Measurements from ENCODE around the gene ETV2.

ETV2 gene

DNA sequence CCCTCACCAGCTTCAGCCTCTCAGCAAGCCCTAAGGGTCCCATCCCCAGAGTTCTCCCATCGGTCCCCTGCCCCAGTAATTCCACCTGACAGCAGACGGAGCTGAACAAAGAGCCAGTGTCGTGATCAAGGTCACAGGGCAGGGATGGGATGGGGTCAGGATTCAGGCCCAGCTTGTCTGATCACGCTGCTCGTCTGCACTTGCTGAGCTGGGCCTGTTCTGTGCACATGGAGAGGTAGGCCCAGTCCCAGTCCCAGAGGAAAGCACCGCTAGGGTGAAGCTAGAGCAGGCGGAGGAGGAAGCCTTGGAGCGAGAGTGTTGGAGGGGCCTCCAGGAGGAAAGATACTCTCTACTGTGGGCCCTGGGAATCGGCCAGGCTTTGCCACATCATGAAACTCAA is 19.8 kb upstream of the ETV2 start:
- TF ChIP-seq SP1 (IDR thresholded peaks at IDR 0.05) (no peak), CTBP1 (IDR thresholded peaks at IDR 0.05; ENCODE audit: borderline replicate concordance) (no peak), FOXM1 (IDR thresholded peaks at IDR 0.05; ENCODE audit: borderline replicate concordance) (no peak), LEF1 (IDR thresholded peaks at IDR 0.05; ENCODE audit: borderline replicate concordance) (no peak), TARDBP (IDR thresholded peaks at IDR 0.05) (no peak)
- no peak for DNase-seq (ENCODE audit: extremely low spot score)
- POLR2A ChIA-PET: interaction anchor here (1.3 to 1.7 kb wide), 2 partner anchors 8 to 22 kb away, joined by 3 to 4 read pairs; no protein-coding TSS in a partner anchor
- CTCF ChIA-PET: no interaction called here

- ChIA-PET CTCF (no interaction called here), POLR2A (interaction anchor here (1.0 to 2.1 kb wide), 4 partner anchors 9 to 75 kb away, joined by 3 to 8 read pairs (median 4); partner anchors contain the start of gene HAUS5)
- DNase-seq (ENCODE audit: extremely low spot score): no peak
- no peak for TF ChIP-seq HDGF (IDR thresholded peaks at IDR 0.05; ENCODE audit: borderline replicate concordance)
- TF ChIP-seq LEF1 (IDR thresholded peaks at IDR 0.05; ENCODE audit: borderline replicate concordance): no peak
Measured at GRCh38 chr19:35622750-35623149, 18.8 kb upstream of the ETV2 start.

DNA sequence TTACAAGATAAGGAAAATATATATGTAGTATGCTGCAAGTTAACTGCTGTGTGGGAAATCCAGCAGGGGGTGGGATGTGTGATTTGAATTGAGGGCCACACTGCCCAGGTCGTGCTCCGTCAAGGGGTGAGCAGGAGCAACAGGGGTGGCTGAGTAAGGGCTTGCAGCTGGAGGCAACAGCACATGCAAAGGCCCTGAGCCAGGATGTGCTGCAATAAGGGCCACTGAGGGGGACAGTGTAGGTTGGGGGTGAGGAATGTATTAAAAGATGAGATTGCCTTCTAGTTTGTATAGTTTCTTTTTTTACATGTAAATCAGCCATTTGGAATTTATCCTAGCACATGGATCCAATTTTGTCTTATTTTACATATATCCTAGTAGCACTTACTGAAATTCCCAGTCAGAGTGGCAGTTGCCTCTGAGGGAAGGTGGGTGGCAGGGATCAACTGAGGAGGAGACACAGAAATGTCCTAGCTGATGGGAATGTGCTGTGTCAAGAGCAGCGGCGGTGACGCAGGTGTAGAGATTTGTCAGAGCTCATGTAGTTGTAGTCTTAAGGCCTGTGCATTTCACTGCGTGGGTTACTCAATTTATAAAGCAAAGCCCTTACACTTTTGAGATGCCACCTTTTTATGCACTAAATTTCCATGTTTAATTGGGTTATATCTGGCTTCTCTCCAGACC is 18.1 kb upstream of the ETV2 start:
- no peak for TF ChIP-seq PKNOX1 (IDR thresholded peaks at IDR 0.05)
- TF ChIP-seq BHLHE40 (IDR thresholded peaks at IDR 0.05; ENCODE audit: borderline replicate concordance): no peak
- TF ChIP-seq TARDBP (IDR thresholded peaks at IDR 0.05): no peak
- no peak for TF ChIP-seq LEF1 (IDR thresholded peaks at IDR 0.05; ENCODE audit: borderline replicate concordance)
- TF ChIP-seq FOXK2 (IDR thresholded peaks at IDR 0.05): no peak
- TF ChIP-seq NFRKB (IDR thresholded peaks at IDR 0.05): no peak
- TF ChIP-seq SUZ12 (IDR thresholded peaks at IDR 0.05): no peak
- TF ChIP-seq SP1 (IDR thresholded peaks at IDR 0.05): no peak
- no peak for TF ChIP-seq FOXM1 (IDR thresholded peaks at IDR 0.05; ENCODE audit: borderline replicate concordance)
- no peak for TF ChIP-seq ZNF384 (IDR thresholded peaks at IDR 0.05)
- no peak for TF ChIP-seq CTBP1 (IDR thresholded peaks at IDR 0.05; ENCODE audit: borderline replicate concordance)
- ChIA-PET CTCF (no interaction called here), POLR2A (interaction anchor here (1.0 to 2.1 kb wide), 4 partner anchors 11 to 75 kb away, joined by 3 to 8 read pairs (median 5); partner anchors contain the start of genes COX6B1 and HAUS5)
- DNase-seq (ENCODE audit: extremely low spot score): no peak

GRCh38 chr19:35628264-35628564 is 13.3 kb upstream of the ETV2 start:
- ChIA-PET POLR2A (interaction anchor here (0.6 to 1.0 kb wide), 4 partner anchors 10 to 118 kb away, joined by 3 to 5 read pairs (median 3); partner anchors contain the start of gene COX6B1), CTCF (interaction anchor here (0.7 kb wide), 1 partner anchor 64 kb away, joined by 9 read pairs; no protein-coding TSS in a partner anchor)
- TF ChIP-seq HDGF (IDR thresholded peaks at IDR 0.05; ENCODE audit: borderline replicate concordance) (no peak), ZNF384 (IDR thresholded peaks at IDR 0.05) (no peak), FOXA1 (IDR thresholded peaks at IDR 0.05) (no peak), FOXM1 (IDR thresholded peaks at IDR 0.05; ENCODE audit: borderline replicate concordance) (no peak), ELF4 (IDR thresholded peaks at IDR 0.05) (no peak), LEF1 (IDR thresholded peaks at IDR 0.05; ENCODE audit: borderline replicate concordance) (no peak), SP1 (IDR thresholded peaks at IDR 0.05) (no peak), FOXK2 (IDR thresholded peaks at IDR 0.05) (no peak), PKNOX1 (IDR thresholded peaks at IDR 0.05) (no peak), ARNT (IDR thresholded peaks at IDR 0.05) (no peak), L3MBTL2 (conservative IDR thresholded peaks at IDR 0.05) (no peak), CTBP1 (IDR thresholded peaks at IDR 0.05; ENCODE audit: borderline replicate concordance) (no peak), NFRKB (IDR thresholded peaks at IDR 0.05) (no peak), TARDBP (IDR thresholded peaks at IDR 0.05) (no peak), SUZ12 (IDR thresholded peaks at IDR 0.05) (no peak)
- DNase-seq (ENCODE audit: extremely low spot score): no peak

DNA sequence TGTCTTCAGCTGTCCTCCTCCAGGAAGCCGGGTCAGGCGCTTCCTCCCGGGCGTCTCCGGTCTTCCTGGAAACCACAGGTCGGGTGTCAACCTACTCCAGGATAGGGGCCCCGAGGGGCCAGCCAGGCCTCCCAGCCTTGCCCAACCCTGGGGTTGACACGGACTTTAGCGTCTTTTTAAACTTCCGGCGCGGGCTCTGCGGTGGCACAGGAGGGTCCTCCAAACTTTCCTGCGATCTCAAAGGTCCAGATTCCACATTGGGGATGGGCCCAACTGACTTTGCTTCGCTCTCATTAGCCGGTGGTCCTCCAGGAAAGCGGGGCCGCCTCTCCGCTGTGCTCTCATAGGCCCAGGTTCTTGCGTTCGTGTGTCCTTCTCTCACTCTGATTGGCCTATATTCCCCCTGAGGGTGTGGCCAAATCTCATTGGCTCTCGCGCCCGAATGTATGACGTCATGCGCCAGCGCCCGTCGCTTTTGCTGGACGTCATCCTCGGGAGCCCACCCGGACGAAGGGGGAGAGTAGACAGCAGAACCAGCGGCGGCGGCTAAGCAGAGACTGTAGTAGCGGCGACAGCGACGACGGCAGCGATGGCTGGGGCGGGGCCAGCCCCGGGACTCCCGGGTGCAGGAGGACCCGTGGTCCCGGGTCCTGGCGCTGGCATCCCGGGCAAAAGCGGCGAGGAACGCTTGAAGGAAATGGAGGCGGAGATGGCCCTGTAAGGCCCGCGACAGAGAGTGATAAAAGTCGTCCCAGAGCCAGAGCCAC is 12.8 kb upstream of the ETV2 start, which contains the start of gene RBM42:
TSS of gene RBM42 (plus strand) at position 472 of the 767 bp plus-strand sequence. CDS start at position 590, 118 bp downstream.
- CTCF ChIA-PET: interaction anchor here (0.7 kb wide), 1 partner anchor 64 kb away, joined by 9 read pairs; no protein-coding TSS in a partner anchor
- POLR2A ChIA-PET: interaction anchor here (0.6 to 1.0 kb wide), 5 partner anchors 9 to 118 kb away, joined by 3 to 5 read pairs (median 3); partner anchors contain the start of gene COX6B1
- peak; percentile 99 for DNase-seq (ENCODE audit: extremely low spot score)
- TF ChIP-seq PKNOX1 (IDR thresholded peaks at IDR 0.05): peak; percentile 57
- TF ChIP-seq HDGF (IDR thresholded peaks at IDR 0.05; ENCODE audit: borderline replicate concordance): no peak
- TF ChIP-seq SUZ12 (IDR thresholded peaks at IDR 0.05): no peak
- TF ChIP-seq ZNF384 (IDR thresholded peaks at IDR 0.05): no peak
- peak; percentile 62; the same call in 1 of the 2 replicates for TF ChIP-seq SP1 (IDR thresholded peaks at IDR 0.05)
- peak; percentile 32; the same call in 1 of the 2 replicates for TF ChIP-seq ELF4 (IDR thresholded peaks at IDR 0.05)
- TF ChIP-seq L3MBTL2 (conservative IDR thresholded peaks at IDR 0.05): no peak

DNA sequence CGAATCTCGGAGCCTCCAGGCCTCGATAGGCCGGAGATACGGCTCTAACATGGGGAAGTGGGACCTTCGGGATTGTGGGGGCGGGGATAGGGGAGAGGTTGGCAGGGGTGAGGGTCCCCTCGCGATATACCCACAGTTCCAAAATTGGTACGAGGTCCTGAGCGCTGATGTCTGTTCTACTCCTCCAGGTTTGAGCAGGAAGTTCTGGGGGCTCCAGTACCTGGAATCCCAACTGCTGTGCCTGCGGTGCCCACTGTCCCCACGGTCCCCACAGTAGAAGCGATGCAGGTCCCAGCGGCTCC is 12.3 kb upstream of the ETV2 start:
- ChIA-PET CTCF (no interaction called here), POLR2A (interaction anchor here (1.0 kb wide), 1 partner anchor 19 kb away, joined by 4 read pairs; the partner anchor contains the start of gene COX6B1)
- TF ChIP-seq CTBP1 (IDR thresholded peaks at IDR 0.05; ENCODE audit: borderline replicate concordance): no peak
- TF ChIP-seq ZNF384 (IDR thresholded peaks at IDR 0.05): no peak
- TF ChIP-seq ELF4 (IDR thresholded peaks at IDR 0.05): no peak
- TF ChIP-seq HDGF (IDR thresholded peaks at IDR 0.05; ENCODE audit: borderline replicate concordance): no peak
- TF ChIP-seq NFRKB (IDR thresholded peaks at IDR 0.05): no peak
- TF ChIP-seq FOXM1 (IDR thresholded peaks at IDR 0.05; ENCODE audit: borderline replicate concordance): no peak
- no peak for TF ChIP-seq SP1 (IDR thresholded peaks at IDR 0.05)
- TF ChIP-seq L3MBTL2 (conservative IDR thresholded peaks at IDR 0.05): no peak
- no peak for TF ChIP-seq FOXK2 (IDR thresholded peaks at IDR 0.05)
- no peak for TF ChIP-seq LEF1 (IDR thresholded peaks at IDR 0.05; ENCODE audit: borderline replicate concordance)
- TF ChIP-seq PKNOX1 (IDR thresholded peaks at IDR 0.05): no peak
- TF ChIP-seq FOXA1 (IDR thresholded peaks at IDR 0.05): no peak
- no peak for TF ChIP-seq TARDBP (IDR thresholded peaks at IDR 0.05)
- TF ChIP-seq SUZ12 (IDR thresholded peaks at IDR 0.05): no peak
- TF ChIP-seq BHLHE40 (IDR thresholded peaks at IDR 0.05; ENCODE audit: borderline replicate concordance): no peak
- no peak for TF ChIP-seq ARNT (IDR thresholded peaks at IDR 0.05)
- no peak for DNase-seq (ENCODE audit: extremely low spot score)
